ENCODE data around the gene IRF8.

Gene IRF8

GRCh38 chr16:85927959-85928358 is 29.0 kb downstream of the IRF8 start:
- no peak overlapping the region for H3K27ac ChIP-seq (ENCODE audit: low read depth, low read length)
- no peak overlapping the region for H3K4me3 ChIP-seq (ENCODE audit: low read depth, low read length)
- no peaks in the 10 kb centered on the region for H3K9me3 ChIP-seq (ENCODE audit: control insufficient read depth, insufficient read depth, low read depth, low read length)
- peaks cover 4% of the 10 kb centered on the region; the same call in 1 of the 2 replicates for H3K4me1 ChIP-seq (ENCODE audit: control insufficient read depth, insufficient read depth, low read length)
- no peak overlapping the region for H3K9ac ChIP-seq (ENCODE audit: low read length)
- H3K36me3 ChIP-seq (ENCODE audit: control insufficient read depth, insufficient read depth, low read length) = no peaks in the 10 kb centered on the region
- H3K27me3 ChIP-seq (ENCODE audit: control insufficient read depth, insufficient read depth, low read length) = no peaks in the 10 kb centered on the region

GRCh38 chr16:85928401-85928820 is 29.4 kb downstream of the IRF8 start:
- H3K27me3 ChIP-seq (ENCODE audit: control insufficient read depth, insufficient read depth, low read length) = no peaks in the 10 kb centered on the region
- no peak overlapping the region for H3K27ac ChIP-seq (ENCODE audit: low read depth, low read length)
- H3K4me3 ChIP-seq (ENCODE audit: low read depth, low read length) = no peak overlapping the region
- H3K9ac ChIP-seq (ENCODE audit: low read length) = no peak overlapping the region
- H3K36me3 ChIP-seq (ENCODE audit: control insufficient read depth, insufficient read depth, low read length) = no peaks in the 10 kb centered on the region
- H3K9me3 ChIP-seq (ENCODE audit: control insufficient read depth, insufficient read depth, low read depth, low read length) = no peaks in the 10 kb centered on the region
- peaks cover 4% of the 10 kb centered on the region; the same call in 1 of the 2 replicates for H3K4me1 ChIP-seq (ENCODE audit: control insufficient read depth, insufficient read depth, low read length)

DNA sequence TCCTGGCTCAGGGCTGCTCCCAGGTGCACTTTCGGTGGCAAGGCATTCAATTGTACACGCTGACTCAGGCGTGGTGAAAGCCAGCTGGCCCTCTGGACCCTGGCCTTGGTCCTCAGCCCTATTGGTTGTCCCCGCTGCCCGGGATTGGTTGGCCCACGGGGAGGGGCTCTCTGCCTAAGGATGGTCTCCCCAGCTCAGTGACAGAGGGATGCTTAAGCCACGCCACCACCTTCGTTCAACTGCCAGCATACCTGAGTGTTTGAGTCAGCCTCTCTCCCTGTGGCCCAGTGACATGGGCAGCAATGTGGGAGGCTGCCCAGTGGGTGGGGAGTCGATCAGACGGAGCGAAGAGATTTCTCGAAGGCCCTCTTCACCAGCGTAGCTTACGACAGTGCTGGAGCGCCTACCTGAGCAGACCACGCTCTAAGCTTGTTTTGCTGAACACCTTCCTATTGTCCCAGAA is 30.3 kb downstream of the IRF8 start:
- no peak overlapping the region for H3K9ac ChIP-seq (ENCODE audit: low read length)
- H3K27ac ChIP-seq (ENCODE audit: low read depth, low read length) = no peak overlapping the region
- peaks cover 4% of the 10 kb centered on the region; the same call in 1 of the 2 replicates for H3K4me1 ChIP-seq (ENCODE audit: control insufficient read depth, insufficient read depth, low read length)

DNA sequence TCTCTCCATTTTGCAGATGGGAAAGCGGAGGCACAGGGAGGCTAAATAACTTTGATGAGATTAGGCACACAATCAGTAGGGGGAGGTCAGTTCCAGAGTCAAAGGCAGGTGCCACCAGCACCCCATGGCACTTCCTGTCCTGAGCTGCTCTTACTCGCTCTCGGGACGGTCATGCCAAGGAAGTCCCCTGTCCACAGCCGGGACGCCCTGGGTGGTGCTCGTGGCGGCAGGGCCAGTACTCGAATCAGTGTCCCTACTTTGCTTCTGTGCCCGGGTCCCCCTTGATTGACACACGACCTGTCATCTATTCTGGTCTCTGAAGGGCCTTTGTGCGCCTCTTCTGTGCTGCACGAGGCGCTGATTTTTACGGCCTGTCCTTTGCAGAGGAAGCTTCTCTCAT is 31.3 kb downstream of the IRF8 start:
- Histone ChIP-seq H3K9me3 (ENCODE audit: control insufficient read depth, insufficient read depth, low read depth, low read length) (no peaks in the 10 kb centered on the region), H3K36me3 (ENCODE audit: control insufficient read depth, insufficient read depth, low read length) (no peaks in the 10 kb centered on the region), H3K4me1 (ENCODE audit: control insufficient read depth, insufficient read depth, low read length) (peaks cover 4% of the 10 kb centered on the region; the same call in 1 of the 2 replicates), H3K27ac (ENCODE audit: low read depth, low read length) (no peak overlapping the region), H3K9ac (ENCODE audit: low read length) (no peak overlapping the region), H3K4me3 (ENCODE audit: low read depth, low read length) (no peak overlapping the region), H3K27me3 (ENCODE audit: control insufficient read depth, insufficient read depth, low read length) (no peaks in the 10 kb centered on the region)

More for the DNA sequence above, 30.3 kb downstream of the IRF8 start:
- H3K36me3 ChIP-seq (ENCODE audit: control insufficient read depth, insufficient read depth, low read length) = no peaks in the 10 kb centered on the region
- H3K27me3 ChIP-seq (ENCODE audit: control insufficient read depth, insufficient read depth, low read length) = no peaks in the 10 kb centered on the region
- no peak overlapping the region for H3K4me3 ChIP-seq (ENCODE audit: low read depth, low read length)
- no peaks in the 10 kb centered on the region for H3K9me3 ChIP-seq (ENCODE audit: control insufficient read depth, insufficient read depth, low read depth, low read length)

- Histone ChIP-seq H3K36me3 (ENCODE audit: control insufficient read depth, insufficient read depth, low read length) (no peaks in the 10 kb centered on the region), H3K4me3 (ENCODE audit: low read depth, low read length) (no peak overlapping the region), H3K27ac (ENCODE audit: low read depth, low read length) (no peak overlapping the region), H3K9ac (ENCODE audit: low read length) (no peak overlapping the region), H3K4me1 (ENCODE audit: control insufficient read depth, insufficient read depth, low read length) (no peaks in the 10 kb centered on the region; the same call in 1 of the 2 replicates), H3K27me3 (ENCODE audit: control insufficient read depth, insufficient read depth, low read length) (peaks cover 4% of the 10 kb centered on the region; the same call in 1 of the 2 replicates), H3K9me3 (ENCODE audit: control insufficient read depth, insufficient read depth, low read depth, low read length) (no peaks in the 10 kb centered on the region)
Measured at GRCh38 chr16:85931596-85932402, 32.8 kb downstream of the IRF8 start.

GRCh38 chr16:85934210-85934609 is 35.2 kb downstream of the IRF8 start:
- Histone ChIP-seq H3K4me1 (ENCODE audit: control insufficient read depth, insufficient read depth, low read length) (no peaks in the 10 kb centered on the region; the same call in 1 of the 2 replicates), H3K9me3 (ENCODE audit: control insufficient read depth, insufficient read depth, low read depth, low read length) (no peaks in the 10 kb centered on the region), H3K27ac (ENCODE audit: low read depth, low read length) (no peak overlapping the region), H3K4me3 (ENCODE audit: low read depth, low read length) (no peak overlapping the region), H3K36me3 (ENCODE audit: control insufficient read depth, insufficient read depth, low read length) (no peaks in the 10 kb centered on the region), H3K27me3 (ENCODE audit: control insufficient read depth, insufficient read depth, low read length) (peaks cover 4% of the 10 kb centered on the region; the same call in 1 of the 2 replicates), H3K9ac (ENCODE audit: low read length) (no peak overlapping the region)

DNA sequence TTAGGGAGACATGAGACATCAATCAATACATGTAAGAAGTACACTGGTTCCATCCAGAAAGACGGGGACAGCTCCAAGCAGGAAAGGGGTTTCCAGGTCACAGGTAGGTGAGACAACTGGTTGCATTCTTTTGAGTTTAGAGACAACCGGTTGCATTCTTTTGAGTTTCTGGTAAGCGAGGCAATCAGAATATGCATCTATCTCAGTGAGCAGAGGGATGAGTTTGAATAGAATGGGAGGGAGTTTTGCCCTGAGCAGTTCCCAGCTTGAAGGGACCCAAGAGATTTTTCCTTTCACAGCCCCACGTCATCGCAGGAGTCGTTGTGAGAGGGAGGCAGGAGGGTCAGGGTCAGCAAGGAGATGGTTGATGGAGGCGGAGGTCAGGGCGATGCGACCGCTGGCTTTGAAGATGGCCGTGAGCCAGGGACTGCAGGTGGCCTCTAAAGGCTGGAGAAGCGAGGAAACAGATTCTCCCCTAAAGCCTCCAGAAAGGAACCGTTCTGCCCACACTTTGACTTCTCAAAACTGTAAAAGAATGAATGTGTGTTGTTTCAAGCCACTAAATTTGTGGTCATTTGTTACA is 36.5 kb downstream of the IRF8 start:
- no peak overlapping the region for H3K9ac ChIP-seq (ENCODE audit: low read length)
- H3K27ac ChIP-seq (ENCODE audit: low read depth, low read length) = no peak overlapping the region
- H3K27me3 ChIP-seq (ENCODE audit: control insufficient read depth, insufficient read depth, low read length) = peaks cover 4% of the 10 kb centered on the region; the same call in 1 of the 2 replicates
- H3K4me3 ChIP-seq (ENCODE audit: low read depth, low read length) = no peak overlapping the region
- H3K9me3 ChIP-seq (ENCODE audit: control insufficient read depth, insufficient read depth, low read depth, low read length) = no peaks in the 10 kb centered on the region
- H3K4me1 ChIP-seq (ENCODE audit: control insufficient read depth, insufficient read depth, low read length) = no peaks in the 10 kb centered on the region; the same call in 1 of the 2 replicates
- no peaks in the 10 kb centered on the region for H3K36me3 ChIP-seq (ENCODE audit: control insufficient read depth, insufficient read depth, low read length)

- H3K27me3 ChIP-seq (ENCODE audit: control insufficient read depth, insufficient read depth, low read length) = peaks cover 4% of the 10 kb centered on the region; the same call in 1 of the 2 replicates
- H3K4me3 ChIP-seq (ENCODE audit: low read depth, low read length) = no peak overlapping the region
- H3K36me3 ChIP-seq (ENCODE audit: control insufficient read depth, insufficient read depth, low read length) = no peaks in the 10 kb centered on the region
- no peaks in the 10 kb centered on the region for H3K9me3 ChIP-seq (ENCODE audit: control insufficient read depth, insufficient read depth, low read depth, low read length)
- no peak overlapping the region for H3K27ac ChIP-seq (ENCODE audit: low read depth, low read length)
- H3K4me1 ChIP-seq (ENCODE audit: control insufficient read depth, insufficient read depth, low read length) = no peaks in the 10 kb centered on the region; the same call in 1 of the 2 replicates
- no peak overlapping the region for H3K9ac ChIP-seq (ENCODE audit: low read length)
Measured at GRCh38 chr16:85935974-85936760, 37.2 kb downstream of the IRF8 start.

GRCh38 chr16:85936816-85937215 is 37.9 kb downstream of the IRF8 start:
- Histone ChIP-seq H3K27ac (ENCODE audit: low read depth, low read length) (no peak overlapping the region), H3K4me3 (ENCODE audit: low read depth, low read length) (no peak overlapping the region), H3K27me3 (ENCODE audit: control insufficient read depth, insufficient read depth, low read length) (peaks cover 4% of the 10 kb centered on the region; the same call in 1 of the 2 replicates), H3K9me3 (ENCODE audit: control insufficient read depth, insufficient read depth, low read depth, low read length) (no peaks in the 10 kb centered on the region), H3K4me1 (ENCODE audit: control insufficient read depth, insufficient read depth, low read length) (no peaks in the 10 kb centered on the region; the same call in 1 of the 2 replicates), H3K36me3 (ENCODE audit: control insufficient read depth, insufficient read depth, low read length) (no peaks in the 10 kb centered on the region), H3K9ac (ENCODE audit: low read length) (no peak overlapping the region)

DNA sequence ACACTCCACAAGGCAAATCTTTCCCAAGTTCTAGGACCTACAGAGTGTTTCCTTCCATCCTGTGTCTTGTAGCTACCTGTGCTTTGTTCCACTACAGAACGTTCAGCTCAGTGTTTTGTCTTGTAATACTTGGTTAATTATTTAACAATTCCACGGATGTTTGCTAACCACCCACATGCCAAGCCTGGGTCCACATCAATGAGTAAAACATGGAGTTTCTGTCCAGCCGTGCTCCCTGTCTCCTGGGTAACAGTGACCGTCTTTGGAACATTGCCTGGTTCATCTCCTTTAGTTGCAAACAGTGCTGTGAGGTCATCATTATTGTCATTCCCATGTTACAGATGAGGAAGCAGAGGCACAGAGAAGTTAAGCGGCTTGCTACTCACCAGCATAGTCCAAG is 41.3 kb downstream of the IRF8 start:
- Histone ChIP-seq H3K9ac (ENCODE audit: low read length) (no peak overlapping the region), H3K4me1 (ENCODE audit: control insufficient read depth, insufficient read depth, low read length) (no peaks in the 10 kb centered on the region; the same call in 1 of the 2 replicates), H3K27me3 (ENCODE audit: control insufficient read depth, insufficient read depth, low read length) (peaks cover 14% of the 10 kb centered on the region; the same call in 1 of the 2 replicates), H3K9me3 (ENCODE audit: control insufficient read depth, insufficient read depth, low read depth, low read length) (no peaks in the 10 kb centered on the region), H3K4me3 (ENCODE audit: low read depth, low read length) (no peak overlapping the region), H3K36me3 (ENCODE audit: control insufficient read depth, insufficient read depth, low read length) (no peaks in the 10 kb centered on the region), H3K27ac (ENCODE audit: low read depth, low read length) (no peak overlapping the region)
